ENCODE data around the gene SIGMAR1.

Gene SIGMAR1

GRCh38 chr9:34653151-34654072, 15.8 kb upstream of the SIGMAR1 start:
- peak overlapping the region; percentile 85 for H3K9ac ChIP-seq (ENCODE audit: low read length)
- peak overlapping the region; percentile 81 for H3K4me3 ChIP-seq (ENCODE audit: low read length)
- no peaks in the 10 kb centered on the region for H3K9me3 ChIP-seq (ENCODE audit: control insufficient read depth, low read length)
- H3K27me3 ChIP-seq (replicated peaks; ENCODE audit: control insufficient read depth, insufficient read depth, low read length): no peaks in the 10 kb centered on the region
- H3K4me1 ChIP-seq (ENCODE audit: control insufficient read depth, insufficient read depth, low read length): peaks cover 48% of the 10 kb centered on the region
- DNase-seq (ENCODE audit: low read depth): peak; percentile 67
- H3K36me3 ChIP-seq (ENCODE audit: control insufficient read depth, insufficient read depth, low read length, severe bottlenecking): peaks cover 14% of the 10 kb centered on the region

DNA sequence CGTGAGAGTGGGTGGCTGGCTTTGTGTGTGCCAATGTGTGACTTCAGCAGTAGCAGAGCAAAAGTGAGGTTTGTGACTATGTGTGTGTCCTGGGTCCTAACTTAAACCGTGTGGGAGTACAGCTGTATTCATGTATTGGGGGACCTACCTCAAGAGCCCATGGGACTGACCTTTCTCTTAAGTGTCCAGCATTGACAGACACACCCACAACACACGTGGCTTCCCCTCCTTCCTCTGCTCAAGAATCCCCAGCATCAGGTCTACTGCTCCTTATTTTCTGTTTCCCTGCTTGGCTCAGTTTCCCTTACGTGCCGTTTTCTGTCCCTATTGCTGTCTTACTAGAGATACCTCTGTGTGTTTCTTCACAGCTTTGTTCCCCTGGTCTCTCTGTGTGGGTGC, 15.0 kb upstream of the SIGMAR1 start:
- Histone ChIP-seq H3K36me3 (ENCODE audit: control insufficient read depth, insufficient read depth, low read length, severe bottlenecking) (peaks cover 15% of the 10 kb centered on the region), H3K4me3 (ENCODE audit: low read length) (peak overlapping the region; percentile 81), H3K4me1 (ENCODE audit: control insufficient read depth, insufficient read depth, low read length) (peaks cover 53% of the 10 kb centered on the region), H3K9ac (ENCODE audit: low read length) (peak overlapping the region; percentile 85), H3K9me3 (ENCODE audit: control insufficient read depth, low read length) (no peaks in the 10 kb centered on the region), H3K27me3 (replicated peaks; ENCODE audit: control insufficient read depth, insufficient read depth, low read length) (no peaks in the 10 kb centered on the region)
- DNase-seq (ENCODE audit: low read depth): peak; percentile 40

- no peaks in the 10 kb centered on the region for H3K9me3 ChIP-seq (ENCODE audit: control insufficient read depth, low read length)
- H3K36me3 ChIP-seq (ENCODE audit: control insufficient read depth, insufficient read depth, low read length, severe bottlenecking): peaks cover 15% of the 10 kb centered on the region
- no peaks in the 10 kb centered on the region for H3K27me3 ChIP-seq (replicated peaks; ENCODE audit: control insufficient read depth, insufficient read depth, low read length)
- peaks cover 58% of the 10 kb centered on the region for H3K4me1 ChIP-seq (ENCODE audit: control insufficient read depth, insufficient read depth, low read length)
- H3K4me3 ChIP-seq (ENCODE audit: low read length): peak within 1 kb of the TSS; percentile 81
- DNase-seq (ENCODE audit: low read depth): peak; percentile 90
- peak within 1 kb of the TSS; percentile 85 for H3K9ac ChIP-seq (ENCODE audit: low read length)
These were observed 14.5 kb upstream of the SIGMAR1 start, which contains the start of gene IL11RA for GRCh38 chr9:34651876-34652601. Gene IL11RA, plus strand, starts transcription at chr9:34652185. Its CDS starts 3,033 bp downstream, at chr9:34655218.

- DNase-seq (ENCODE audit: low read depth): peak; percentile 52
- Histone ChIP-seq H3K9me3 (ENCODE audit: control insufficient read depth, low read length) (no peaks in the 10 kb centered on the region), H3K4me3 (ENCODE audit: low read length) (peak overlapping the region; percentile 81), H3K27me3 (replicated peaks; ENCODE audit: control insufficient read depth, insufficient read depth, low read length) (no peaks in the 10 kb centered on the region), H3K9ac (ENCODE audit: low read length) (peak overlapping the region; percentile 85), H3K36me3 (ENCODE audit: control insufficient read depth, insufficient read depth, low read length, severe bottlenecking) (peaks cover 15% of the 10 kb centered on the region), H3K4me1 (ENCODE audit: control insufficient read depth, insufficient read depth, low read length) (peaks cover 65% of the 10 kb centered on the region)
These were observed 13.7 kb upstream of the SIGMAR1 start for GRCh38 chr9:34651321-34651720.

GRCh38 chr9:34650816-34651215, 13.2 kb upstream of the SIGMAR1 start:
- H3K9me3 ChIP-seq (ENCODE audit: control insufficient read depth, low read length): no peaks in the 10 kb centered on the region
- H3K4me1 ChIP-seq (ENCODE audit: control insufficient read depth, insufficient read depth, low read length): peaks cover 70% of the 10 kb centered on the region
- H3K36me3 ChIP-seq (ENCODE audit: control insufficient read depth, insufficient read depth, low read length, severe bottlenecking): peaks cover 15% of the 10 kb centered on the region
- H3K9ac ChIP-seq (ENCODE audit: low read length): no peak overlapping the region
- H3K4me3 ChIP-seq (ENCODE audit: low read length): peak overlapping the region; percentile 81
- no peaks in the 10 kb centered on the region for H3K27me3 ChIP-seq (replicated peaks; ENCODE audit: control insufficient read depth, insufficient read depth, low read length)
- DNase-seq (ENCODE audit: low read depth): peak; percentile 20

DNA sequence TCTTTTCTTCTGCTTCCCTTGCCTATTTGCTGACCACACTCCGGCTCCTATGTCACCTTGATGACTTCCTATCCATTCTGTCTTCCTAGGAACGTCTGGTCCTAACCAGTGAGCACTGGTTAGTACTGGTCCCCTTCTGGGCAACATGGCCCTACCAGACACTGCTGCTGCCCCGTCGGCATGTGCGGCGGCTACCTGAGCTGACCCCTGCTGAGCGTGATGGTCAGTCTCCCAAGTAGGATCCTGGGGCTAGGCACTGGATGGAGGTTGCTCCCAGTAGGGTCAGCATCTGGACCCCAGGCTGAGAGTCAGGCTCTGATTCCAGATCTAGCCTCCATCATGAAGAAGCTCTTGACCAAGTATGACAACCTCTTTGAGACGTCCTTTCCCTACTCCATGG, 11.1 kb upstream of the SIGMAR1 start:
- Histone ChIP-seq H3K9me3 (ENCODE audit: control insufficient read depth, low read length) (no peaks in the 10 kb centered on the region), H3K9ac (ENCODE audit: low read length) (no peak overlapping the region), H3K36me3 (ENCODE audit: control insufficient read depth, insufficient read depth, low read length, severe bottlenecking) (peaks cover 15% of the 10 kb centered on the region), H3K27me3 (replicated peaks; ENCODE audit: control insufficient read depth, insufficient read depth, low read length) (no peaks in the 10 kb centered on the region), H3K4me3 (ENCODE audit: low read length) (no peak overlapping the region), H3K4me1 (ENCODE audit: control insufficient read depth, insufficient read depth, low read length) (peaks cover 62% of the 10 kb centered on the region)
- DNase-seq (ENCODE audit: low read depth): no peak

GRCh38 chr9:34647651-34648050, 10.1 kb upstream of the SIGMAR1 start:
- Histone ChIP-seq H3K9me3 (ENCODE audit: control insufficient read depth, low read length) (no peaks in the 10 kb centered on the region), H3K9ac (ENCODE audit: low read length) (peak overlapping the region; percentile 92), H3K4me1 (ENCODE audit: control insufficient read depth, insufficient read depth, low read length) (peaks cover 51% of the 10 kb centered on the region), H3K36me3 (ENCODE audit: control insufficient read depth, insufficient read depth, low read length, severe bottlenecking) (peaks cover 15% of the 10 kb centered on the region), H3K27me3 (replicated peaks; ENCODE audit: control insufficient read depth, insufficient read depth, low read length) (no peaks in the 10 kb centered on the region), H3K4me3 (ENCODE audit: low read length) (peak overlapping the region; percentile 88)
- no peak for DNase-seq (ENCODE audit: low read depth)

DNA sequence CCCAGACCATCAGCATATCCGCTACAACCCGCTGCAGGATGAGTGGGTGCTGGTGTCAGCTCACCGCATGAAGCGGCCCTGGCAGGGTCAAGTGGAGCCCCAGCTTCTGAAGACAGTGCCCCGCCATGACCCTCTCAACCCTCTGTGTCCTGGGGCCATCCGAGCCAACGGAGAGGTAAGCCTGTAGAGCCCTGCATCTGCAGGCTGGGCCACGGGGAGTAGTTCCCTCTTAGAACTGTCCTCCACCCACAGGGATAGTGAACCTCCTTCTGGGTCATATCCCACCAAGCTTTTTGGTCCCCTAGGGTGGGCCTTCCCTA, 9.5 kb upstream of the SIGMAR1 start:
- Histone ChIP-seq H3K4me1 (ENCODE audit: control insufficient read depth, insufficient read depth, low read length) (peaks cover 45% of the 10 kb centered on the region), H3K9me3 (ENCODE audit: control insufficient read depth, low read length) (no peaks in the 10 kb centered on the region), H3K27me3 (replicated peaks; ENCODE audit: control insufficient read depth, insufficient read depth, low read length) (no peaks in the 10 kb centered on the region), H3K9ac (ENCODE audit: low read length) (peak overlapping the region; percentile 92), H3K36me3 (ENCODE audit: control insufficient read depth, insufficient read depth, low read length, severe bottlenecking) (peaks cover 15% of the 10 kb centered on the region), H3K4me3 (ENCODE audit: low read length) (peak overlapping the region; percentile 88)
- DNase-seq (ENCODE audit: low read depth): no peak

- Histone ChIP-seq H3K9me3 (ENCODE audit: control insufficient read depth, low read length) (no peaks in the 10 kb centered on the region), H3K9ac (ENCODE audit: low read length) (peak within 1 kb of the TSS; percentile 92), H3K4me3 (ENCODE audit: low read length) (peak within 1 kb of the TSS; percentile 88), H3K27me3 (replicated peaks; ENCODE audit: control insufficient read depth, insufficient read depth, low read length) (no peaks in the 10 kb centered on the region), H3K36me3 (ENCODE audit: control insufficient read depth, insufficient read depth, low read length, severe bottlenecking) (peaks cover 15% of the 10 kb centered on the region), H3K4me1 (ENCODE audit: control insufficient read depth, insufficient read depth, low read length) (peaks cover 42% of the 10 kb centered on the region)
- peak; percentile 89 for DNase-seq (ENCODE audit: low read depth)
These were observed 8.9 kb upstream of the SIGMAR1 start, which contains the start of gene GALT for GRCh38 chr9:34646211-34647083. Gene GALT, plus strand, starts transcription at chr9:34646675. Its CDS starts 30 bp downstream, at chr9:34646705.

GRCh38 chr9:34644766-34645314, 7.3 kb upstream of the SIGMAR1 start:
- Histone ChIP-seq H3K9ac (ENCODE audit: low read length) (no peak overlapping the region), H3K36me3 (ENCODE audit: control insufficient read depth, insufficient read depth, low read length, severe bottlenecking) (peaks cover 14% of the 10 kb centered on the region), H3K27me3 (replicated peaks; ENCODE audit: control insufficient read depth, insufficient read depth, low read length) (no peaks in the 10 kb centered on the region), H3K4me1 (ENCODE audit: control insufficient read depth, insufficient read depth, low read length) (peaks cover 32% of the 10 kb centered on the region), H3K9me3 (ENCODE audit: control insufficient read depth, low read length) (no peaks in the 10 kb centered on the region), H3K4me3 (ENCODE audit: low read length) (no peak overlapping the region)
- no peak for DNase-seq (ENCODE audit: low read depth)

All from adipocyte (in vitro differentiated cells).